HG03039 (cell line): ENCODE results near the gene ST6GALNAC3.

Experiments
- ATAC-seq: cut with Tn5 transposase; IDR thresholded peaks from one replicate; pipeline ENCODE4 v1.9.1; 2021; ENCODE audit warnings: mild to moderate bottlenecking, moderate library complexity; ENCODE audit not compliant: unreplicated experiment

ST6GALNAC3 gene

GRCh38 chr1:76554283-76554682, 479.7 kb downstream of the ST6GALNAC3 start:
- no peak for ATAC-seq

- ATAC-seq: no peak
These were observed 487.7 kb downstream of the ST6GALNAC3 start for GRCh38 chr1:76562292-76562691.

GRCh38 chr1:76568573-76569238, 494.2 kb downstream of the ST6GALNAC3 start:
- no peak for ATAC-seq

GRCh38 chr1:76571248-76571647, 496.7 kb downstream of the ST6GALNAC3 start:
- ATAC-seq: no peak

GRCh38 chr1:76572229-76572628, 497.7 kb downstream of the ST6GALNAC3 start:
- no peak for ATAC-seq

GRCh38 chr1:76576876-76577524, 502.5 kb downstream of the ST6GALNAC3 start:
- no peak for ATAC-seq

GRCh38 chr1:76577525-76578185, 503.1 kb downstream of the ST6GALNAC3 start:
- no peak for ATAC-seq

- ATAC-seq: no peak
These were observed 505.7 kb downstream of the ST6GALNAC3 start for GRCh38 chr1:76580206-76580605.

GRCh38 chr1:76581712-76582111, 507.2 kb downstream of the ST6GALNAC3 start:
- no peak for ATAC-seq

- no peak for ATAC-seq
These were observed 508.8 kb downstream of the ST6GALNAC3 start for GRCh38 chr1:76583235-76583868.

GRCh38 chr1:76583875-76584477, 509.4 kb downstream of the ST6GALNAC3 start:
- no peak for ATAC-seq

GRCh38 chr1:76585980-76586674, 511.6 kb downstream of the ST6GALNAC3 start:
- no peak for ATAC-seq

GRCh38 chr1:76587212-76587611, 512.7 kb downstream of the ST6GALNAC3 start:
- no peak for ATAC-seq

- no peak for ATAC-seq
These were observed 516.9 kb downstream of the ST6GALNAC3 start for GRCh38 chr1:76591461-76591860.

GRCh38 chr1:76591963-76592362, 517.4 kb downstream of the ST6GALNAC3 start:
- no peak for ATAC-seq

GRCh38 chr1:76593141-76593540, 518.6 kb downstream of the ST6GALNAC3 start:
- ATAC-seq: no peak

- ATAC-seq: no peak
These were observed 519.1 kb downstream of the ST6GALNAC3 start for GRCh38 chr1:76593618-76594017.

GRCh38 chr1:76595024-76595423, 520.5 kb downstream of the ST6GALNAC3 start:
- no peak for ATAC-seq

- no peak for ATAC-seq
These were observed 526.9 kb downstream of the ST6GALNAC3 start for GRCh38 chr1:76601465-76601864.

- ATAC-seq: no peak
These were observed 533.2 kb downstream of the ST6GALNAC3 start for GRCh38 chr1:76607717-76608116.
